LNCaP clone FGC (cell line): ENCODE measurements around the gene OXSM.

Experiments
- DNase-seq: peaks from one replicate; pipeline ENCODE4 v3.0.0-alpha.2; 2011; ENCODE audit warnings: low read depth
- H3K4me3 ChIP-seq: 2 replicates; pipeline ENCODE4 v1.5.1; 2011; ENCODE audit warnings: mild to moderate bottlenecking, low read depth, low read length, control low read depth
- CTCF ChIP-seq: IDR thresholded peaks from 2 replicates; pipeline ENCODE4 v1.5.1; 2012; ENCODE audit warnings: mild to moderate bottlenecking; ENCODE audit not compliant: control insufficient read depth, insufficient read depth; ENCODE audit errors: extremely low read depth

Gene OXSM

GRCh38 chr3:25768851-25769250 is 21.0 kb upstream of the OXSM start:
- no peak overlapping the region for H3K4me3 ChIP-seq
- no peak for TF ChIP-seq CTCF
- DNase-seq, result no peak

- no peak for DNase-seq
- H3K4me3 ChIP-seq, result no peak overlapping the region
- TF ChIP-seq CTCF, result no peak
These were observed 14.0 kb upstream of the OXSM start for GRCh38 chr3:25775936-25776335.

GRCh38 chr3:25780618-25781017 is 9.3 kb upstream of the OXSM start:
- H3K4me3 ChIP-seq, result no peak overlapping the region
- no peak for TF ChIP-seq CTCF
- DNase-seq, result no peak

GRCh38 chr3:25781145-25781757 is 8.6 kb upstream of the OXSM start:
- TF ChIP-seq CTCF, result no peak
- no peak overlapping the region for H3K4me3 ChIP-seq
- DNase-seq, result no peak

- H3K4me3 ChIP-seq, result peak overlapping the region; percentile 63
- DNase-seq, result no peak
- TF ChIP-seq CTCF, result no peak
These were observed 7.9 kb upstream of the OXSM start for GRCh38 chr3:25781758-25782594.

GRCh38 chr3:25782636-25782937 is 7.3 kb upstream of the OXSM start:
- TF ChIP-seq CTCF, result no peak
- peak overlapping the region; percentile 63 for H3K4me3 ChIP-seq
- DNase-seq, result no peak
